ENCODE measurements around the gene METTL27.

DNA sequence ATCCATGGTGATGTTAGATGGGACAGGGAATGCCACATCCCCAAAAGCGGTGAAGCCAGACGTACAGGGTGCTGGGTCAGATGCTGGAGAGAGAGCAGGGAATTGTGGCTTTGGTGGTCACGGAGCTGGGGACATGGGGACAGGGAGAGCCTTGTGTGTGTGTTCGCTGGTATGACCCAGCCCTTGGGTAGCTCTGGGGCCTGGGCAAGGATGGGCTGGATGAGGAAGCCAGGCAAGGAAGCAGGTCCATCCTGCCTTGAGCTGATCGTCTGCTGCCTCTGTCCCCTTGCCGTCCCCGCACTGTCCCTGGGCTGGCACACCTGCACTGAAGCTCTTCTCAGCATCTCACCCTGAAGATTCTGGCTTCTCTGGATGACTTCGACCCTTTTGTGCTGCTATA, 26.9 kb downstream of the METTL27 start:
- no peak for TF ChIP-seq EP300 (IDR thresholded peaks at IDR 0.05)
- no peak for TF ChIP-seq CTCF (IDR thresholded peaks at IDR 0.05)
- no peak for TF ChIP-seq POLR2A (IDR thresholded peaks at IDR 0.05)
